Ovary (tissue), 9 donors: Measurements from ENCODE around the gene DNAH8. TPM values are rescaled to one million over a fixed set of nuclear protein-coding genes. Genes with fewer than 3 reads are reported as not detected.

ENCODE experiments used
- DNase-seq, 5 donors: peaks; one replicate each; pipeline ENCODE4 v3.0.0-alpha.2; 2019 to 2020
- H3K27ac ChIP-seq, 2 donors: fragments of 200-600 bp; one replicate each; pipeline versions ENCODE4 v1.5.1 to v1.8.0; 2019 to 2022
- H3K27me3 ChIP-seq: fragments of 200-600 bp; one replicate; pipeline ENCODE4 v1.8.0; 2022
- H3K36me3 ChIP-seq: fragments of 200-600 bp; sonication (generic); one replicate; pipeline ENCODE4 v1.5.1; 2019
- H3K4me1 ChIP-seq: one replicate; pipeline ENCODE4 v1.8.1; 2013; ENCODE audit warnings: mild to moderate bottlenecking, moderate library complexity; ENCODE audit not compliant: insufficient read depth
- H3K4me3 ChIP-seq: fragments of 200-600 bp; sonication (generic); one replicate; pipeline ENCODE4 v1.5.1; 2017
- H3K9me3 ChIP-seq, 2 donors: fragments of 200-600 bp in 1 of 2; sonication (generic) in 1 of 2; one replicate each; pipeline versions ENCODE4 v1.5.1 to v1.8.1; 2013 to 2019; ENCODE audit warnings: mild to moderate bottlenecking in 1 of 2, moderate library complexity in 1 of 2
- EP300 ChIP-seq: sonication (generic); formaldehyde crosslinking; IDR thresholded peaks from one replicate; pipeline ENCODE4 v1.6.1; 2017; ENCODE audit warnings: antibody characterized with exemption
- POLR2A ChIP-seq: fragments of 450-650 bp; IDR thresholded peaks from one replicate; pipeline ENCODE4 v1.6.1; 2017; ENCODE audit warnings: antibody characterized with exemption, mild to moderate bottlenecking, moderate library complexity
- WGBS, 3 donors: extraction: QIAGEN DNeasy Blood & Tissue Kit in 1 of 3; methylation state at CpG; one replicate each; pipeline versions ENCODE4 v1.1.5 to v1.1.7; 2013 to 2017; 5-methylcytosine and 5-hydroxymethylcytosine counted together
- intact Hi-C, 4 donors: fragments of 100-400 bp; cut with DNase I; formaldehyde crosslinking; loops; one replicate each; pipeline versions ENCODE4 v1.11.0 to v1.15.1; 2022 to 2023
- polyA plus RNA-seq, 2 donors: library from polyadenylated mRNA; stranded (reverse); fragments of 200-250 nt in 1 of 2; fragments of 350-450 nt in 1 of 2; fragmentation: Illumina TruSeq in 1 of 2; extraction: RNeasy Lipid Tissue Mini Kit (QIAGEN cat#74804) in 1 of 2; gene quantifications; one replicate each; pipeline ENCODE4 v1.2.3, GENCODE V29; 2013 to 2014
- total RNA-seq, 7 donors: library from RNA; depleted of rRNA in 2 of 7; stranded (reverse); fragments of >200 nt in 2 of 7; fragmentation: NEBNext Ultra II Directional in 3 of 7; extraction: Animal tissue kit (Norgen Biotek cat#: 25700) in 3 of 7; gene quantifications; one replicate each; pipeline versions ENCODE4 v1.1.0 to v1.2.4, GENCODE V29; 2016 to 2023
- TF ChIP-seq, protein P1 (sequence below), 3 donors: fragments of 450-650 bp in 2 of 3; fragments of 200-600 bp in 1 of 3; IDR thresholded peaks; one replicate each; pipeline versions ENCODE4 v1.5.1 to v1.8.0; 2016 to 2022; ENCODE audit warnings: antibody characterized with exemption in 3 of 3, mild to moderate bottlenecking in 1 of 3
- donor health status: DM: no; HTN: no; CAD: no; lungs with moderate emphysema.
- donor health status: DM: no; HTN: no; CAD: no.
- donor health status: Bipolar disorder and iron deficiency.
- donor health status: DM: yes; HTN: yes; CAD: no.
- donor health status: DM: no; HTN: no; CAD: no.
- donor health status: DM: yes; HTN: yes; CAD: no.

The DNAH8 gene
- total and polyA plus RNA-seq, 9 donors, result under 0.01 to 0.08 (median 0.01) TPM; not detected in 4

DNA sequence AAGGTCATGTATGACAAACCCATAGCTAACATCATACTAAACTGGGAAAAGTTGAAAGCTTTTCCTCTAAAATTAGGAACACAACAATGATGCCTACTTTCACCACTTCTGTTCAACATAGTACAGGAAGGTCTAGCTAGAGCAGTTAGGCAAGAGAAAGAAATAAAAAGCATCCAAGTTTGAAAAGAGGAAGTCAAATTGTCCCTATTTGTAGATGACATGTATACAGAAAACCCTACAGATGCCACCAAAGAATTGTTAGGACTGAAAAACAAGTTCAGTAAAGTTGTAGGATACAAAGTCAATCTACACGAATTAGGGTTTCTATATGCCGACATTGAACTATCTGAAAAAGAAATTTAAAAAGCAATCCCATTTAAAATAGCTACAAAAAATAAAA, 244.0 kb downstream of the DNAH8 start:
- no peak overlapping the region for H3K27ac ChIP-seq
- 84 to 90% (median 85%) methylated on average over 2 of the region's 2 CpGs for WGBS, 3 donors
- no peaks in the 10 kb centered on the region for H3K4me1 ChIP-seq
- TF ChIP-seq EP300 (no peak), POLR2A (no peak)
- TF ChIP-seq, protein P1, sequence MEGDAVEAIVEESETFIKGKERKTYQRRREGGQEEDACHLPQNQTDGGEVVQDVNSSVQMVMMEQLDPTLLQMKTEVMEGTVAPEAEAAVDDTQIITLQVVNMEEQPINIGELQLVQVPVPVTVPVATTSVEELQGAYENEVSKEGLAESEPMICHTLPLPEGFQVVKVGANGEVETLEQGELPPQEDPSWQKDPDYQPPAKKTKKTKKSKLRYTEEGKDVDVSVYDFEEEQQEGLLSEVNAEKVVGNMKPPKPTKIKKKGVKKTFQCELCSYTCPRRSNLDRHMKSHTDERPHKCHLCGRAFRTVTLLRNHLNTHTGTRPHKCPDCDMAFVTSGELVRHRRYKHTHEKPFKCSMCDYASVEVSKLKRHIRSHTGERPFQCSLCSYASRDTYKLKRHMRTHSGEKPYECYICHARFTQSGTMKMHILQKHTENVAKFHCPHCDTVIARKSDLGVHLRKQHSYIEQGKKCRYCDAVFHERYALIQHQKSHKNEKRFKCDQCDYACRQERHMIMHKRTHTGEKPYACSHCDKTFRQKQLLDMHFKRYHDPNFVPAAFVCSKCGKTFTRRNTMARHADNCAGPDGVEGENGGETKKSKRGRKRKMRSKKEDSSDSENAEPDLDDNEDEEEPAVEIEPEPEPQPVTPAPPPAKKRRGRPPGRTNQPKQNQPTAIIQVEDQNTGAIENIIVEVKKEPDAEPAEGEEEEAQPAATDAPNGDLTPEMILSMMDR (IDR thresholded peaks at IDR 0.05), result no peak
- H3K36me3 ChIP-seq, result no peaks in the 10 kb centered on the region
- intact Hi-C loops, result no loop called here
- no peak for DNase-seq
- no peaks in the 10 kb centered on the region for H3K27me3 ChIP-seq
- no peak overlapping the region for H3K4me3 ChIP-seq
- H3K9me3 ChIP-seq, result no peaks in the 10 kb centered on the region

DNA sequence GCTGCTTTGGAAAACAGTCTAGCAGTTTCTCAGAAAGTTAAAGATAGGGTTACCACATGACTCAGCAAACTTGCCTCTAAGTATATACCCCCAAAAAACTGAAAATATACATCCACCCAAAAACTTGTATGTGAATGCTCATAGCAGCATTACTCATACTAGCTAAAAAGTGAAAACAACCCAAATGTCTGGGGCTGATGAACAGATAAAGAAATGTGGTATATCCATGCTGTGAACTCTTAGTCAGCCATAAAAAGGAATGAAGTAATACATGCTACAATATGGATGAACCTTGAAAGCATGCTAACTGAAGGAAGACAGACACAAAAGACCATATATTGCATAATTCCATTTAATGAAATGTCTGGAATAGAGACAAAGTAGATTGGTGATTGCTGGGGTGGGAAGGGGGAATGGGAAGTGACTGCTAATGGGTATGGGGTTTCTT, 253.6 kb downstream of the DNAH8 start:
- no peaks in the 10 kb centered on the region for H3K36me3 ChIP-seq
- H3K27ac ChIP-seq, result no peak overlapping the region
- intact Hi-C loops, result no loop called here
- TF ChIP-seq EP300, result no peak
- no peak overlapping the region for H3K4me3 ChIP-seq
- H3K4me1 ChIP-seq, result no peaks in the 10 kb centered on the region
- DNase-seq, result no peak
- no peaks in the 10 kb centered on the region for H3K27me3 ChIP-seq
- no peaks in the 10 kb centered on the region for H3K9me3 ChIP-seq

DNA sequence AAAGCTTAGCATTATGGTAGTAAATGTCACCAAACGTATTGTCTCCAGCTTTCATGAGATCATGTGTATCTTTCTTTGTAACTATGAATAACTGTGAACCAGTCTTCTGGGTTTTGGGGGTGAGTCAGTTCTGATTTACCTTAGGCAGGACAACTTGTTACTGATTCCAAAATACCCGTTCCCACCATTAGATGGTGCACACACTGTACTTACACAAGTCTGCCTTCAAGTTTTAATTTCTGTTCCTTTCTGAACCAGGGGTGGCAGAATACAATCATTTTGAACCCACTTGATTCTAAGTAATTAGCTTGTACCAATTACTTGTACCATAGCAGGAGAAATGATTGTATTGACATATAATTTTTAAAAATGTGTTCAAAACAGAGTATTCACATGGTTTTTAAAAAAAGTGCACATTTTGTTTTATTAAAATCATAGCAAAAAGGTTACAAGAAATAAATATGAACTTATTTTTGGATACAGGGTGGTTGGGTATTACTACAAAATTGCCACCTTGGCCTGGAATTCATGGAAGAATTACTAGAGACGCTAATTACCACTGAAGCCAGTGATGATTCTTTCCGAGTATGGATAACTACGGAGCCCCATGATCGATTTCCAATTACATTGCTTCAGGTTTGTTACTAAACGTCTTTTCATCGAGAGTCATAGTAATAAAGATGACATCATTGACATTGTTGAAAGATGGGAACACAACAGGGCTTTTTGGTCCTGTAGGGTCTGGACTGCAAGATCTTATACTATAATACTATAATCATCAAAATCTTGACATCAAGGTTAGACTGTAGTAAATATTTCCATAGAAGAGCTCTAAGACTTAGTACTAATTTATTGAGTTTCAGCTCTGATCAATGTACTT, 258.3 kb downstream of the DNAH8 start:
- no peaks in the 10 kb centered on the region for H3K4me1 ChIP-seq
- no peaks in the 10 kb centered on the region for H3K9me3 ChIP-seq
- WGBS, 3 donors, result 69 to 70% (median 70%) methylated on average over 8 of the region's 8 CpGs
- TF ChIP-seq, protein P1 (IDR thresholded peaks at IDR 0.05), result no peak
- TF ChIP-seq POLR2A (no peak), EP300 (no peak)
- no peak overlapping the region for H3K4me3 ChIP-seq
- no peaks in the 10 kb centered on the region for H3K27me3 ChIP-seq
- intact Hi-C loops, result no loop called here
- no peak overlapping the region for H3K27ac ChIP-seq
- H3K36me3 ChIP-seq, result no peaks in the 10 kb centered on the region
- DNase-seq, result no peak

DNA sequence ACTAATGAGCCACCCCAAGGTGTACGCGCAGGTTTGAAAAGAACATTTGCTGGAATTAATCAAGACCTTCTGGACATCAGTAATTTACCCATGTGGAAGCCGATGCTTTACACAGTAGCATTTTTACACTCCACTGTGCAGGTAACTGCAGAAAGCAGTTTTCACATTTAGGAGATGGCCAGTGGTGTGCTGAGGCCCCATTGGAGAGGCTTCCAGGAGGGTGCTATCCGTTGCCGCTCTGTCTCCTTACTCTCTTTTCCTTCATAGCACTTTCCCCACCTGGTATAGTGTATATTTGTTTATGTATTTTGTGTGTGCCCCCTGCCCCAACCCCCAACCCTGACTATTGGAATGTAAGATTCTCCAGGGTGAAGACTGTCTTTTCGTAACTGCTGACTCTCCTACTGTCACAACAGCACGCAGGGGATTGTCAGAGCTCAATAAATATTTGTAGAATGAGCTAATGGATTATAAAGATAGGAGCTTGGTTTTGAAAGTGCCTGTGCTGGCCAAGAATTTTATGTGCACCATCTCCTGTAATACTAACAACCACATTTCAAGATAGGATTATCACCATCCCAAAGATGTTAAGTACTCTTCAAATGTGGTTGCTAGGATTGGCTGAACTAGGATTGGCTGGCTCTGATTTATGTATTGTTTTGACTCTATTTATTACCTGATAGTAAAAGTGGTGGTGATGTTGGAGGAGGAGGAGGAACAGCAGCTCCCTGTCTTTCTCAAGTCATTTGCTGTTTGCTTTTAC, 259.5 kb downstream of the DNAH8 start:
- H3K36me3 ChIP-seq, result no peaks in the 10 kb centered on the region
- no peaks in the 10 kb centered on the region for H3K9me3 ChIP-seq
- H3K4me1 ChIP-seq, result no peaks in the 10 kb centered on the region
- DNase-seq, result no peak
- 42 to 51% (median 49%) methylated on average over 7 of the region's 7 CpGs for WGBS, 3 donors
- H3K27me3 ChIP-seq, result no peaks in the 10 kb centered on the region
- no peak overlapping the region for H3K4me3 ChIP-seq
- no peak for TF ChIP-seq POLR2A
- TF ChIP-seq, protein P1 (IDR thresholded peaks at IDR 0.05), result no peak
- no peak for TF ChIP-seq EP300
- H3K27ac ChIP-seq, result no peak overlapping the region
- intact Hi-C loops, result no loop called here

DNA sequence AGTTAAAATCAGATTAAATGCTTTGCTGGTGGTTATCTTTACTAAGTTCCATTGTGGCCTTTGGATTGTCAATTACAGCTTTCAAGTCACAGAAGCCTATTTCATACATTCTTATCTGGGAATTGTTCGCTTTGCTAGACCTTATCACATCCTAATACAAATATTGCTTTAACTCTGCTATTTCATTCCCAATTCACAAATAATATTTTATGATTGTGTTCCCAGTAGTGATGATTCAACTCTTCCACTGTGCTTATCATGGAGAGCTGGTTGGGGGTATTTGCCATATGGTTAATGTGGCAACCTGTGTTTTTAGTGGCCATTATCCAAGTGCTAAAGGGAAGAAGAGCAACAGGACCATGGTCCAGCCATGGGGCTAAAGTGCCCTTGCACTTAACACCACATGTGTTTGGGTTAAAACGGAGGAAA, 260.5 kb downstream of the DNAH8 start:
- H3K4me1 ChIP-seq, result no peaks in the 10 kb centered on the region
- intact Hi-C loops, result no loop called here
- WGBS, 3 donors, result 19 to 41% (median 35%) methylated on average over 2 of the region's 2 CpGs

More for the DNA sequence above, 260.5 kb downstream of the DNAH8 start:
- TF ChIP-seq POLR2A (no peak), EP300 (no peak)
- TF ChIP-seq, protein P1 (IDR thresholded peaks at IDR 0.05), result no peak
- Histone ChIP-seq H3K9me3 (no peaks in the 10 kb centered on the region), H3K27me3 (no peaks in the 10 kb centered on the region), H3K27ac (no peak overlapping the region), H3K36me3 (no peaks in the 10 kb centered on the region), H3K4me3 (no peak overlapping the region)
- DNase-seq, result no peak
